Peyer's patch (tissue), 4 donors: ENCODE measurements around the gene HYAL1.

Experiments
- CTCF ChIP-seq, 6 experiments: fragments of 450-650 bp in 4 of 6; fragments of 200-600 bp in 2 of 6; sonication (generic) in 1 of 6; IDR thresholded peaks; one replicate each; pipeline ENCODE4 v1.5.1; 2017 to 2019; ENCODE audit warnings: antibody characterized with exemption in 6 of 6, mild to moderate bottlenecking in 3 of 6, moderate library complexity in 1 of 6
- POLR2A ChIP-seq, 2 donors: fragments of 450-650 bp; IDR thresholded peaks; one replicate each; pipeline ENCODE4 v1.5.1; 2017; ENCODE audit warnings: antibody characterized with exemption in 2 of 2, mild to moderate bottlenecking in 2 of 2, moderate library complexity in 2 of 2

DNA sequence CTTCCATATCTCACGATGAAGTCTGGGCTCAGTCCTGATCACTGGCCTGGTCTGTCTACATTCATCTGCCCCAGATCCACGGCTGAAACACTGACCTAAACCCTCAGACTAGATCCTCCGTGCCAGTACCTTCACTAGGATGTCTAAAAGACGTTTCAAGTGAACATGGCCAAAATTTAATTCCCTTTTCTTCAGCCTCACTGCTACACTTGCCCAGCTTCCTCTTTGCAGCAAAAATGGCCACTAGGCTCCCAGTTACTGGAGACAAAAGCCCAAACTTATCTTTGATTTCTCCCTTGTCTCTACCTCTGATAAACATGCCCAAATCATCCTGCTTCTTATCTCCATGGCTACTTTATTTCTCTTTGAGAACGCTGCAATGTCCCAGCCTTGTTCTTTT, 35.6 kb upstream of the HYAL1 start:
- TF ChIP-seq POLR2A (IDR thresholded peaks at IDR 0.05) (no peak), CTCF (IDR thresholded peaks at IDR 0.05) (peak in 1 of 6 experiments; percentile 8)
